NCI-H1417 (cell line): ENCODE measurements around the gene COL9A2.

ENCODE experiments used
- DNase-seq, 3 experiments: peaks; one replicate each; lab custom pipeline; 2025; lab: John Stamatoyannopoulos, UW

Gene COL9A2

DNA sequence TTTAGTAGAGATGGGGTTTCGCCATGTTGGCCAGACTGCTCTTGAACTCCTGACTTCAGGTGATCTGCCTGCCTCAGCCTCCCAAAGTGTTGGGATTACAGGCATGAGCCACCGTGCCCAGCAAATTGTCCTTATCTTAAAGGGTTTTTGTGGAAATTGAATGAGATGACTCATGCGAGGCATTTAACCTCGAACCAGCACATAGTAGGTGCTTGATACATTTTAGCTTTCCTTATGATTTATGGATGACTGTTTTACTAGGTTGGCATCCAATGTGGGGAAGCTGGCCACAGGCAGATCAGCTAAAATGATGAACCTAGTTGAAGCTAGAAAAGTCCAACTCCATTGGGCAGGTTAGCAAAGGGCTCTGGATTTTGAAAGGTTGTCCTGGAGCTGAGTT, 1.4 kb upstream of the COL9A2 start:
- no peak for DNase-seq

DNA sequence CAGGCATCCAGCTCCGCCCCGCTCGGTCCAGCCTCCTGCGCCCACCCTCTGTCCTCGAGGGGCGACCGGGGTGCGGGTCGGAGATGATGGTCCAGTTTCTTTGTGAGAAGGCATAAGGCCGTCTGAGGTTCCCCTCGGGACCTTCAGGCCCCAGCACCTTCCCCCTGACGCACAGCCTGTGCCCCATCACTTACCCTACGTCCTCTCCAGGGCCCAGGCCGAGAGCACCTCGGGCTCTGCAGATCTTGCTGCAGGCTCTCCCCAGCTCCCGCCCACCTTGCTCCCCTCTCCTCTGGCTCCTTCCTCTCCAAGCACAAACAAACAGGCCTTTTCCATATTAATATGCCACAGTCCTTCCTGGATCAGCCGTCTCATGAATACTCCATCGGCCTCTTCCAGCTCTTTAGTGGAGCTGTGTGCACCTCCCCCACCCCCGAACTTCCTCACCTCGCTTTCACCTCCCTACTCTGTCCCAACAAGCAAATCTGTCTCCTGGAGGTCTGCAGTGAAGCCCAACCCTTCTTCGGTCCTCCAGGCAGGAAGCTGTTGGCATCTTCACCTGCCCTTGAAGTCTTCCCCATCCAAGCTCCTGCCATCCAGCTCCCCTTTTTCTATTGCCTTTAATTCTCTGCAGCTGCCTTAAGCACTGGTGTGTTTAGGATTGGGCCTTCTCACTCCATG, 448 bp upstream of the COL9A2 start:
- DNase-seq, result peak in 1 of 3 experiments; percentile 33

DNA sequence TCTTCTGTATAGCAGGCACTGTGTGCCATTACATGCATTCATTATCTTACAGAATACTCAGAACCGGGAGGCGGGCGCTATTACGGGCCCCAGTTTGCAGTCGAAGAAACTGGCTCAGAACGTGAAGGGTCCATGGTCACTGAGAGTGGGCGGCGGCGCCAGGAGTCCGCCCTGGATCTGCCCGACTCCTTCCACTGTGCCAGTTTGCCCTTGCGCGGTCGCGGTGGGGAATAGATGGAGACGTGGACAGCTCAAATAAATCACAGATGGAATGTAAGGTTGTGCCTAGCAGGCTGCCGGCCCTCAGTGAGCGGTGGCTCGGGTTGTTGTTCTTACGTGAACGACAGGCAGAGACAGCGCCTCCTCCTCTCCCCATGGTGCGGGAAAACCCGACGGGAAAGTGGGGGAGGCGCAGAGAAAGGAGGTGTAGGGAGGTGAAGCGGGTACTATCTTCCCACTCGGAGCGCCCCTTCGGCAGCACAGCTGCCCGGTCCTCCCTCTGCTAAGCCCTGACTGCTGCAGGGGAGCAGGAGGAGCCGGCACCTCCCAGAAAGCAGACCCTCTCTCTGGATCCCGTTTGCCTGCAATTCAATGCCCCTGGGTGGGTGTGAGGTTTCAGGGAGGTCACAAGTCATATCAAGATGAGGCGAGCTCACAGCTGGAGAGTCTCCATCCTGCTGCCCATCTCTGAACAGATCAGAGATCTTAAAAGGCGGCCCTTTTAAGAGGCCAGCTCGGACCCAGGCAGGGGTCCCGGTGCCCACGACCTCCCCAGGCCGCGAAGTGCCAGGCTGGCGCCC, 1.1 kb downstream of the COL9A2 start:
- peak in 2 of 3 experiments; percentile 56 to 62 for DNase-seq

DNA sequence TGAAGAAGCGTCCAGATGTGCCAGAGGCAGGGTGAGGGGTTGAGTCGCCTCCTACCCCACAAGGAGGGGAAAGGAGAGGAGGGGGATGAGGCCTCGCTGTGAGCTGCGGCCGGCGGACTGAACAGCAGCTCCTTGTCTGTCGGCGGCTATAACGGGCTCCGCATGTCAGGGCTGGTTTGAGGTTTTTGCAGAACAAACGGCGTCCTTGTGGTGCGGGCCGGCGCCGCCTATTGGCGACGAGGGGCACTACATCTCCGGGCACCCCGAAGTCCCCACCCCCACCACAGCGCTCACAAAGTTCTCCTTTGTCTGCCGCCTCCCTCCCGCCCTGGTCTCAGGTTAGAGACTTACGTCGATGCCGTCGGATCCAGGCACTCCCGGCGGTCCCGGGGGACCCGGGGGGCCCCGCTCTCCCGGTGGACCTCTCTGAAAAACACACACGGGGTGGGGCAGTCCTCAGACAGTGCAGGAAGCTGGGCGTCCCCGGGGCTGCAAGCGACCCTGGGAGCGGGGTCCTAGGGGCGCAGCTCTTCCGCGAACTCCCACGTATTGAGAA, 1.8 kb downstream of the COL9A2 start:
- DNase-seq, result no peak

DNA sequence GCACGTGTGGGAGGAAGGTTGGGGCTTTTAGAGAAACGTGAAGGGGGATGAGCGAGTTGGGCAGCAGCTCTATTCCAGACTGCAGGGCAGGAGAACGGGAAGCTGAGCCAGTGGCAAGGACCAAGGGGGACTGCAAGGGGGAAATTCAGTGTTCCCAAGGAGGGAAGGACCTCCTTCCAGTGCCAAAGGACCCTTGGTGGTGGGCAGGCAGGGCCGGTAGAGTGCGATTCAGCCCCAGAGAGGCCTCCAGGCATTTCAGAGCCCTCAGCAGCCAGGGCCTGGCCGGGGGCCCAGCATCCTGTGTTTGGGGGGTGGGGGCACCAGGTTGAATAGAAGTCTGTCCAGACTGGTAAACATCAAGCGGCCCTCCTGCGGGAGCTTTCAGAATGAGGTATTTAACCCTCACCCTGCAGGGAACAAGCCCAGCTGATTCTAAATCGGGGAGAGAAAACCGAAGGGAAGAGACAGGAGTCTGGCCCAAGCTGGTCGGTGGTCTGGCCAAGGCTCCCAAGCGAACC, 2.3 kb downstream of the COL9A2 start:
- no peak for DNase-seq

DNA sequence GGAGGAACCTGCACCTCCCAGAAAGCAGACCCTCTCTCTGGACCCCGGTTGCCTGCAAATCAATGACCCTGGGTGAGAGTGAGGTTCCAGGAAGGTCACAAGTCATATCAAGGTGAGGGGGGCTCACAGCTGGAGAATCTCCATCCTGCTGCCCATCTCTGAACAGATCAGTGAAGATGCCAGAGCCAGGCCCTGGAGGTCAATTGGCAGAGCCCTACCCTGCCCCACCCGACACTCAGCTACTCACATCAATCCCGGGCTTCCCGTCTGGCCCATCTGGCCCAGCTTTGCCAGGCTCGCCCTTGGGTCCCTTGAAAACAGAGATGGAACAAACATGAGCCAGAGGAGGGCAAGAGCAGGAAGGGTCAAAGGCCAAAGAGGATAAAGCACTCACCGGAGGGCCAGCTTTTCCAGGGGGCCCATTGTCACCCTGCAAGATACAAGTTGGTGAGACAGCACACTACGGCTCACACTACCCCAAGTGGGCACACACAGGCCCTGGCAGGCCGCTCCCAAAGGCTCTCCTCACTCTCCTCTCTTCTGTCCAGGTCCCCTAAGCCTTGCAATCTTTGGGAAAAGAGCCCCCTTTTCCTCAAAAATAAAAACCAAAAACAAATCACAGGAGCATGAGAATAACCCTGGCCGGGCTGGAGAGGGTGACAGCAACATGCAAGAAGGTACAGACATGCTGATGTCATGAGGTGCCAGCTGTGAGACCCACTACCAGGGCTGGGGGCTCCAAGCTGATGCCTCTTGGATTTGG, 2.9 kb downstream of the COL9A2 start:
- no peak for DNase-seq

DNA sequence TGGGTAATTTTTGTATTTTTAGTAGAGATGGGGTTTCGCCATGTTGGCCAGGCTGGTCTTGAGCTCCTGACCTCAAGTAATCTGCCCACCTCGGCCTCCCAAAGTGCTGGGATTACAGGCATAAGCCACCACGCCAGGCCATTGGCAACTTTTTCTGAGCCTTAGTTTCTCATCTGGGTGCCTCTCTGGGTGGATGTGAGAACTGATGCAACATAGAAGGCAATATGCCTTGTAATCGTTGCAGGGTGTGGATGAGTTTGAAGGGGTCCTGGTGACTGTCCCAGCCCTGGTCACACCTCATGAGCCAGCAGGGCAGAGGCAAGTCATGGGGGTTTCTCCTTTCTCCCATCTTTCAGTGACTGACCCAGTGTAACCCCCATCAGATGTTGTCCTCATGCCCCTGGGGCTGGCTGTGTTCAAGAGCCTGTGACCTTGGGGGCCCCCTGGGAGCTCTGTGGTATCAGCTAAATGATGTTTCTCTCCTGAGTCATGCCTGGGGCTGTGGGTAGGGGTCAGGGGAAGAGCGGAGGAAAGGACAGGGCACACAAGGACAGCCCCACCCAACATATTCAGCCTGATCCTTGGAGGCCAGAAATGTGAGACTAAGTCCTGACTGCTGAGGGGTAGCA, 3.6 kb downstream of the COL9A2 start:
- no peak for DNase-seq

DNA sequence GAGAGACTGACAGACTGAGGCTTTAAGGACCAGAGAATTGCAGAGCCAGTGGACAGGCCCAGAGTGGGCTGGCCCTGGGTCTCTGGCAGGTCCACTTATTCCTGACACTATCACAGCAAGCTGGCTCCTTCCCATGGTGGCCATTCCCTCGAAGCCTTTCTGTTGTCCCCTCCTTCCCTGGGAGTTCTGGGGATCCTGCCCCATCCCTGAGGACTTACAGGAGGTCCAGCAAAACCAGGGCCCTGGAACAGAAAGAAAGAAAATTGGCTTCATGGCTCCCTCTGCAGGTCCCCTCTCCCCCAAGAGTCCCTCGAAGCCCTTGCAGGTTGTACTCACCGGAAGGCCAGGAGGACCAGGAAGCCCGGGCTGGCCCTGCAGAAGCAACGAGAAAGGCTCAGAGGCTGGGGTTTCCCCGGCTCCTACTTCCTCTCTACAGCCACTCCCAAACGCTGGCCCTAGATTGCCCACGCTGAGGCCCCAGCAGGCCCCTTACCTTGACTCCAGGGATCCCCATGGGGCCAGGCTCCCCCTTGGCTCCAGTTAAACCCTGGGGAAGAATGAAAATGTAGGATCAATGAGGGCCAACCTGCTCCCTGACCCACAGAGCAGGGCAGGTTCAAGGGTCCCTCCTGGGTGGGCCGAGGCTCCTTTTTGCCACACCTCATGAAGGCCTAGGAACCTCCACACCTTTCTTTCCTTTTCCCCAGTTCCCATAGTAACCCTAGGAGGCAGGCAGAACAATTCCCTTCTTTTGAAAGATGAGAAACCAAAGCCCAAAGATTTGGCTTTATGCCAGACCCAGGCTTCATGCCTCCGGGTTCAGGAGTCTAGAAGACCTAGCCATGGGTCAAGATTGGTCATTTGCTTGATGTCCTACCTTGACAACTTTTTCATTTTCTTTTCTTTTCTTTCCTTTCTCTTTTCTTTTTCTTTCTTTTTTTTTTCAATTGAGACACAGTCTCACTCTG, 4.6 kb downstream of the COL9A2 start:
- DNase-seq, result peak in 2 of 3 experiments; percentile 18 to 32

DNA sequence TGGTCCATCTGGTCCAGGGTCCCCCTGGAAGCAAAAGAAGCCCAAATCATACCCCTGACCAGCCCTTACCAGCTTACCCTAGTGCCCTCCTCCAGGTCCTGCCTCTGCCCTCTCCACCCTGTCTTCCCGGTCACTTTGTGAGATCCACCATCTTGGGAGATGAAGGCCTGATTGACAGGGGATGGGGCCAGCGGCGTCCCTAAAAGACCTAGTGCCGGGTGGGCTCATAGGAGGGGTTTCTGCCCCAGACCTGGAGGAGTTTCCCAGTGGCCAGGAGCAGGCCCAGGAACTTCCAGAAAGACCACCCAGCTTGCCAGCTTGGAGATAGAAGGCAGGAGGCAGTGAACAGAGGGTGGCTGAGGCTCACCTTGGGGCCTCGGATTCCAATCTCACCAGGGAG, 5.4 kb downstream of the COL9A2 start:
- DNase-seq, result no peak

DNA sequence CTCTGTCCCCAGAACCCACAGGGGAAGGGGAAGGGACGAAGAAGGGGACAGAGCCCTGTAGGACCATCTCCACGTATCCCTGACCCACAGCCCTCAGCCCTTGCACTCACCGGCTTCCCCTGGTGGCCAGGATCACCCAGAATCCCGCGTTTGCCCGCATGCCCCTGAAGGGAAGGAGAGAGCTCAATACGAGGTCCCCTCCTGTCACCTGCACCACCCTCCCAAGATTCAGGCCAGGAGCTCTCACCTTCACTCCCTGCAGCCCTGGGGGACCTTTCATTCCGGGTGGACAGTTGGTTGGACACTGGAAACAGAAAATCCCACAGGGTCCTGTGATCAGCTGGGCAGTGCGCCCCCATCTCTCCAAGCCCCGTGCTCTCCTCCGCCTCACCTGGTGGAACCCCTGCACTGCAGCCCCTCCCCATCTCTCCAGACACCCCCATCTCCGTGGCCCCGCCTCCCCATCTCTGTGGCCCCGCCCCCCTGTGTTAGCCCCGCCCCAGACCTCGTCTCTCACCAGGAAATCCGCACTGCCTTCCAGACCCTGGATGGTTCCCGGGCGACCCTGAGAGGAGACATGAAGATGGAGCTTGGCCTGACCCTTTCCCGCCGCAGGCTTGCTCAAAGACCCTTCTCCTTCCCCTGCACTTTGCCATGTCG, 6.0 kb downstream of the COL9A2 start:
- no peak for DNase-seq

DNA sequence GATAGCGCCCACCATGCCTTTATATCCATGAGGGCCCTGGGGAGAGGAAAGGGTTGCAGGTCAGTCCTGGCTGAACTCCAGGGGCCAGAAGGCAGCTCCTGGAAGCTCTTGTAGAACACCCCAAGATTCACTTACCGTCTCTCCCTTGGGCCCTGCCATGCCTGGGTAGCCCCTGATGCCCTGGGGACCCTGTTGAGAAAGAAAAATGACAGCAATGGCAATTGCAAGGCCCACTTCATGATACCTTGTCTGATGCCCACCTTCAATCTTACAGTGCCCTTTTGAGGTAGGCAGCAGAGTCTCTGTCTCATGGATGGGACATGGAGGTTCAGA, 7.0 kb downstream of the COL9A2 start:
- DNase-seq, result no peak

DNA sequence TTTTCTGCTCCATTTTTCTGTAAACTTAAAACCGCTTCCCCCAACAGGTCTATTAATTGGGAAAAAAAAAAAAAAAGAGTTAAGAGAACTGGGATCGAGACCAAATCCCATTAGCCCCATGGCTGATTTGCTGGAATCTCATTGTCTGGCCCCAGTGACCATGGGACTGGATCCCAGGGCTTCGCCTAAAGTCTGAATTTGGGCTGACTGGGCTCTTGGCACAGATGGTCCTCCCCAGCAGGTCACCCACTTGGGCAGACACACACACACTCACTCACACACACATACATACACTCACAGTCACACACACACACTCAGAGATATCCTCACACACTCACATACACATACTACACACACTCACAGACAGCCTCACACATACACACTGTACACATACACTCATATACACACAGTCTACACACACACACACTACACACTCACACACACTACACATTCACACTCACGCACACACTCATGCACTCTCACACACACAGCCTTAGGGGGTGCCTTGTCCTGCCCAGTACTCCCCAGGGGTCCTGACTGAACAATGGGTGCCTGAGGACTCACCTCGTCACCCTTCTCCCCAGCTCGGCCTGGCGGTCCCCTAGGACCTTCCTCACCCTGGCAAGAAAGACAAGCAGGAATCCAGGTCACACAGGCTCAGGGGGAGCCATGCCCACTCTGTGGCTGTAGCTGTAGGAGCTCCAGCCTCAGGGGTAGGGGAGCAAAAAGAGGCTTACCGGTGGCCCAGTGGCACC, 7.5 kb downstream of the COL9A2 start:
- no peak for DNase-seq

DNA sequence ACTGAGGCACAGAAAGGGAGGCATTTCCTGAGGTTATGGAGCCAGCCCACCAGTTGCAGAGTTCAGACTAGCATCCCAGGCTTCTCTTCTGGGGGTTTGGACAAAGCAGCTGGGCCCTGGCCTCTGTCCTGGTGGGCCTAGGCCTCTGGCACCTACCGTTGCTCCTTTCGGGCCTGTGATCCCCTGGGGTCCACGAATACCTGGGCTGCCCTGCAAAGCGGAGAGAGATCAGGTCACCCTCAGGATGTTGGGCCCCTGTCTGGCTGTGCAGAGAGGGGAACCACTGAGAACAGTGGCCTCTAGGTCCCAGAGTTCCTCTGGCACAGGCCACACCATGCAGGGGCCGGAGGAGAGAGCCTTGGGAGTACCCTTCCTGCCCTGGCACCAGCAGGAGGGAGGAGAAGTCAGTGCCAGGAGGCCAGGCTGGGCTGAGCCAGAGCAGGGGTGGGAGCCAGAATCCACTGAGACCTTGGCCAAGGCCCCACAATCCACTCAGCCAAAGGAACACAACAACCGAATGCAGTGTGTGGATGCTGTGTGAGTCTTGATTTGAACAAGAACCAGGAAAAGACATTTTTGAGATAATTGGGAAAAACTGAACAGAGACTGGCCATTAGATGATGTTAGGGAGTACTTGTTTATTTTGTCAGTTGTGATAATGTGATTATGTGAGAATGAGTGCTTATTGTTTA, 8.9 kb downstream of the COL9A2 start:
- DNase-seq, result no peak

DNA sequence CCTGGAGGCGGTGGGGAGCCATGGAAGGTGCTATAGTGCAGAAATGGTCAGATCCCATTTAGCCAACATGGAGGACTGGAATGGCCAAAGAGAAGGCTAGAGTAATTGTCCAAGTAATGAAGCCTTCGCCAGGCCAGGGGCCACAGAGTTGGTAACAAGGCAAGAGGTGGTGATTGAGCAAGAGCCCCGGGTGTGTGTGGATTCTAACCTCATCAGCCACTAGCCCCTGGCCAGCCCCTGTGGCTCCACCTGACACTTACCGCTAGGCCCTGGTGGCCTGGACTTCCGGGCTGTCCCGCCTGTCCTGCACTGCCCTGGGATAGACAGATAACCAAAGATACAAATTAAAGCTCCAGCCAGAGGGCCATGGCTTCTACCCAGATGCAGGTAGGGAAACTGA, 9.9 kb downstream of the COL9A2 start:
- DNase-seq, result no peak

DNA sequence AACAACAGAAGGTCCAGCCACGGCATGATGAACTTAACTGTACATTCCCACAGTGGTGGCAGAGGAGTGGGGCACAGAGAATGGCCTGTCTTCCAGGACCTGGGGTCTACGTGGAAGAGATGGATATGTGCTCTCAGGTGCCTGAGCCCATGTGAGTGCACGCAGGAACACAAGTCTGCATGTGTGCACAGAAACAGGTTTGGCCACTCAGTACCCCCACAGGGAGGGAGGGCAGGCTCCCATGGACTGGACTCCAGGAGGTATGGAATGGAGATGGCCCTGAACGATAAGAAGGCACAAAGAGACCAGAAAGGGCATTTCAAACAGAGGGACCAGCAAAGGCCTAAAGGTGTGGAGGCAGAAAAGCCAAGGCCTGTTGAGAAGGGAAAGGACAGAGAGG, 10.8 kb downstream of the COL9A2 start:
- DNase-seq, result peak in 1 of 3 experiments; percentile 16

DNA sequence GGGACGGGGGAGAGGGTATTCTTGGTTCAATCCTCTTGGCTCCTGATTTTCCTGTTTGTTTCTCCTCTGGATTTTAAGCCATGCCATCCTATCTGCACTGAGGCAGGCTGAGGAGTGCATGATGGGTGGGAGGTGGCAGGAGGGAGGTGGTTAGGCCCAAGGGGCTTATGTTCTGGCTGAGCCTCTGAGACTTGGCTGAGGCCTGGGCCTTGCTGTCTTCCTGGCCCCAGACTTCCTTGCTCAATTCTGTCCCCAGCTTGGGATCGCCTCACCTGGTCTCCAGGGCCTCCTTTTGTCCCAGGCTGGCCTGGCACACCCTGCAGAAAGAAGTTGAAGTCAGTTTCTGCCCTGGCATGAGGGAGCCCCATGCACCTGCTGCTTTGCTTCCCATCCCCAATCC, 11.2 kb downstream of the COL9A2 start:
- DNase-seq, result no peak

DNA sequence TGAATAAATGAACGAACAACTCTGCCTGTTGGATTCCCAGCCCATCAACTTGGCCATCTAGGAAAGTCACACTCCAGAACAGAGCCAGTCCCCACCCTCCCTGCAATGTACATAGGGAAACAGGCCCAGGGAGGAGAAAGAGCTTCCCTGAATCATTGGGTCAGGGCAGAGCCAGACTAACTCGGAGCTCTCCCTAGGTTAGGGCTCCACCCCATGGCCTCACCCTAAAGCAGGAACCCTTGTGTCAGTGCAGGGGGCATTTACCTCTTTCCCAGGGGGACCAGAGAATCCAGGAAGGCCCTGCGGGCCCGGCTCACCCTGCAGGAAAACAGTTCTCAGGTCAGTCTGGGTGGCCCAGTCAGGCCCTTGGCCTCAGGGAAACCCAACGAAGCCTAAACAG, 11.6 kb downstream of the COL9A2 start:
- no peak for DNase-seq

DNA sequence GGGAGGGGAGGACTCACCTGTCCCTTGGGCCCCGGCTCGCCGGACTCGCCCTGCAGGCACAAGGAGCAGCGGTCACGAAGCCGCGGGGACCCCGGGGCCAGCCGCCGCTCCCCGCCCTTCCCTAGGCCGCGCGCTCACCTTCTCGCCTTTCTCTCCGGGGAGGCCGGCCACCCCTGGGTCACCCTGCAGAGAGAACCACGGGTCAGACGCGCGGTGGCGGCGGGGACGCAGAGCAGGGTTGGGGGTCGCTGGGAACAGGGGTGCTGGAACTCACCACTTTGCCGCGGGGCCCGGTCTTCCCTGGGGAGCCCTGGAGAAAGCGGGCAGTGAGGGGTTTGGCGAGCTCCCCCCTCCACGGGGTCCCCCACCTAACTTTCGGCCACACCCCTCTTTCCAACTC, 13.3 kb downstream of the COL9A2 start:
- DNase-seq, result no peak
